Lung microvascular endothelial cell (primary cell): ENCODE measurements around the gene LIX1L. TPM values are rescaled to one million over a fixed set of nuclear protein-coding genes. Genes with fewer than 3 reads are reported as not detected.

Experiments
- DNase-seq, 2 donors: peaks; one replicate each; pipeline versions ENCODE4 v3.0.0 to v3.0.0-alpha.2; 2010; ENCODE audit warnings: low read depth in 2 of 2
- total RNA-seq: library from RNA; depleted of rRNA; stranded (reverse); fragments of >200 nt; gene quantifications from 2 replicates; pipeline ENCODE4 v1.2.1, GENCODE V29; 2014

The LIX1L gene
- 18.1 and 21.8 TPM in 2 replicates for total RNA-seq

DNA sequence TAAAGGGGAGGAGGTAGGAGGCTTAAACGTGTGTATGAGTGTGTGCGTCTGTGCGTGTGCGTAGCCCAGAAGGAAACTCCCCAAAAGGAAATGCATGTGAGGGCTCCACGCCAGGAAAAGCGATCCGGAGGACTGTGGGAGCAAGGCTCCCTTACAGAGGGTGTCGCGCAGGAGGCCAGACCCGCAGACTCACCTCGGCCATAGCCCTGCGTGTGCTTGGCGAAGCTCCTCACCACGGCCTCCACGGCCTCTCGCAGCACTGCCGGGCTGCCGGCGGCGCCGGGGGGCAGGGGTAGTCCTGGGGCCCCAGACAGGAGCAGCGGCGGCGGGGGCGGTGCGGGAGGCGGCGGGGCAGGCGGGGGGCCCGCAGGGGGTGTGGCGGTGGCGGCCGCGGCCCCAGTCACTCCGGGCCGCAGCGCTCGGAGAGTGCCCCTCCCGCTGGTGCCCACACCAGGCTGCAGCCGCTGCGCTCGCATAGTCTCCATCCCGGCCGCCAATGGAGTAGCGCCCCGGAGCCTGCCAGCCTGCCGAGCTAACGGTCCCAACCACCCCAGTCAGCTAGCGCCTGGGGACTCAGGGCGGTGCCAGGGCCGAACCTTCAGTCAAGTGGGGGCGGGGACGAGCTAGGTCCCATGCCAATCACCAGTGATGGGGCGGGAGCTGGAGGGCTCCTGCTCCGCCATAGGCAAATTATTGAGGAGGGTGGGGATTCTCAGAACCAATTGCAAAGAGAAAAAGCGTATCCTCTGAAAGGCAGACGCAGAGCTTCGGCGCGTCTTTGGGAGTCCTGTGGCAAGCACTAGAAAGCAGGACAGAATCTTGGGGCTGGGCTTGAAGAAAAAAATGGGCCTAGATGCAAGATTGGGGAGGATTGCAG, at the start of gene LIX1L:
Gene LIX1L, minus strand, starts transcription at position 575 of the 877 bp plus-strand sequence. Its CDS starts 90 bp downstream, at position 485.
- peak; percentile 96 to 97 for DNase-seq

DNA sequence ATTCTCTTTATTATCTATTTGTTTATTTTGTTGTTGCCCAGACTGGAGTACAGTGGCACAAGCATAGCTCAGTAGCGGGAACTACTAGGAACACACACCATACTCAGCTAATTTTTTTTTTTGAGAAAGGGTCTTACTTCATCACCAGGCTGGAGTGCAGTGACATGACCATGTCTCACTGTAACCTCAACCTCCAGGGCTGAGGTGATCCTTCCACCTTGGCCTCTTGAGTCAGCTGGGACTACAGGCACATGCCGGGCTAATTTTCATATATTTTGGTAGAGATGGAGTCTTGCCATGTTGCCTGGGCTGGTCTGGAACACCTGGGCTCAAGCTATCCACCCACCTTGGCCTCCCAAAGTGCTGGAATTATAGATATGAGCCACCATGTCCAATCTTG, 43.9 kb upstream of the LIX1L start:
- no peak for DNase-seq

DNA sequence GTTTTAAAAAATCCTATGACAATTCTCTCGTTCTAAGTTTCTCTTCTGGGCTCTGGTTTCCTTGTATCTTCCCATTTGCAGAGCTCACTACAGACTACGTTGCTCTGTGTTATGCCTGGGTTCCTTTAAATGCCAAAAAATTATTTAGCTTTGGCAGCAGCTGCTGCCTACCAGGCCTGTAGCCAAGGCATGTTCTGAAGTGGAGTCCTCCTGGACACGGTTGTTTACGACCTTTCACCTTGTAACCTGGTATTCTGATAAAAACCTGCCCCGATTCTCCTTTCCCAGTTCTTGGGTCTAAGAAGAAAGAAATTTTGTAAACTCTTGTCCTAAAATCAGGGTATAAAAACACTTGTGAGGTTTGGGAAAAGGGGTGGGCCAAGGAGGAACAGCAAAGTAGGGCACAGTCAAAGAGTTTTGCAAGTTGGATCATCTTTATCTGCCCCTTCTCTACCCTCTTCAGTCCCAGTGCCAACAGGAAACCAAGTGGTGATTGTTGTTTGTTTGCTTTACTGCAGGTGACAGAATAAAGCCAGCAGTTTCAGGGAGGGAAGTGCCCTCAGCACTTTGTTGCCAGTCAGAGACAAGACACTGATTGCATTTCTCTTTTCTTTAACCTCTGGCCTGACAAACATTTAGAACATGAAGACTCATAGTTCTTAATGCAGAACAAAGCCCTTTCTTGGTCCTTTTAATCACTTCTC, 41.7 kb upstream of the LIX1L start:
- DNase-seq: no peak

DNA sequence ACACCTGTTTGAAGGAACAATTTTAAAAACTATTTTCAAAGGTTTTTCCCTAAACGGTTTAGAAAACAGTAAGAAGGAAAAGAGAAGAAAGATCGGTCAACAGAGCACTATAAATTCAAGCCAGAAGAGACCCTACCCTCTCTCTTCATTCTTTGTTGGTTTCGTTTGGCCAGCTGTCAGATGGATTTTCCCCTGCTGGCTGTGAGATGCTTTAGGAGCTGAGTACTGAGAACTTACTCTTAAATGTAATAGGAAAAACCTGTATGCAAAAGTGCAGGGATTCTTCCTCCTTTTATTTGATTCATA, 39.9 kb upstream of the LIX1L start:
- DNase-seq: peak in 1 of 2 donors; percentile 45

DNA sequence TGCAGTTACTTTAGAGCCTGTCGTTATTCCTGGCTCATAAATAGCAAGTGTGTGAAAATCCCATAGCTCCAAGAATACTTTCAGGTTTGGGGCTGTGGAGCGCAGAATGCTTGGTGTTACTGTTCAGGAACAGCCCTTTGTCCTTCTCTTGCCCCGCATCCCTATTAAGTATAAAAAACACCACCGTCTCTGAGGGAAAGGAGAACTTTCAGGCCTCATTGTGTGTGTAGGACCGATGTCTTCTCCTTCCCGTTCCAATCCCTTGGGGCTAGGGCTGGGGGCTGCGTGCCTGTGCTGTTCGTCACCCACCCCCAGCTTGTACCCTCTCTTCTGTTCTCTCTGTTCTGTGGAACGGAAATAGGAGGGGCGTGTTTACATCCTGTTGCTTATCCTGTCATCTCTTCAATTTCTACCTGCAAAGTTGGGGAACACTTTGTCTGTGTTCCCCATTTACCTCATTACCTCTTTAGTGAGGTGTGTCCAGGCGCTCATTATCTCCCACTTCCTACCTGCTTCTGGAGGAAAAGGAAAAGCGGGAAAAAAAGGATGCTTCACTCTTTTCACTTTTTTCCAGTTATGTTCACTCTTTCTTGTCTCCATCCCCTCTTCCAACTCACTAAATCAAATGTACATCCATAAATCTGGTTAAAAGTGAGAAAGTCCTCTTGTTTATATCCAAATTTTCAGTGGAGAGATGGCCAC, 39.4 kb upstream of the LIX1L start:
- peak in 1 of 2 donors; percentile 41 for DNase-seq

DNA sequence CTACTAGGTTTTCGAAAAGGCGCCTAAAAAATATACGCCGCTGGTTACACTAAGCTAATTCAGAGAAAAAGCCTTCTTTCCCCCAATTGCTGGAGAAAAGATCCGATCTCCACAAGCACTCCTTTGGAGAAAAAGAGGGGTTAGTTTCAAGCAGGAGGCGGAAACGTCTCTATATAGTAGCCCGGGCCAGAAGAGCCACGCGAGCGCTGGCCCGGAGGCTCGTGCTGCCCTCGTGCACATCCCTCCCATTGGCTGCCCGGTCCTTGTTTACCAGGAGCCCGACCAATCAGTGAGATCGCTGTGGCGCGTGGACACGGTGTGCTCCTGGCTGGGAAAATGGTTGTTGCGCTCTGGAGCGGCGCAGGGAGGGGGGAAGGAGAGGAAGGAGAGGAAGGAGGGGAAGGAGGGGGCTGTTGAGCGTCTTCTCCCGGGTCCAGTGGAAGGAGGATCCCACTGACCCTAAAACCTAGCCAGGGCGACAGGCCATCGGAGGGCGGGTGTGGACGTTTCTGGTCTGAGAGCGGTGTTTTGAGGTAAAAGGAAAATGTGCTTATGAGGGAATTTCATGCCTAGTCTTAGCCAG, 38.7 kb upstream of the LIX1L start, which contains the start of gene TXNIP:
Gene TXNIP, minus strand, starts transcription at position 147 of the 583 bp plus-strand sequence. CDS start 313 bp downstream, outside the sequence.
- DNase-seq: peak; percentile 97

DNA sequence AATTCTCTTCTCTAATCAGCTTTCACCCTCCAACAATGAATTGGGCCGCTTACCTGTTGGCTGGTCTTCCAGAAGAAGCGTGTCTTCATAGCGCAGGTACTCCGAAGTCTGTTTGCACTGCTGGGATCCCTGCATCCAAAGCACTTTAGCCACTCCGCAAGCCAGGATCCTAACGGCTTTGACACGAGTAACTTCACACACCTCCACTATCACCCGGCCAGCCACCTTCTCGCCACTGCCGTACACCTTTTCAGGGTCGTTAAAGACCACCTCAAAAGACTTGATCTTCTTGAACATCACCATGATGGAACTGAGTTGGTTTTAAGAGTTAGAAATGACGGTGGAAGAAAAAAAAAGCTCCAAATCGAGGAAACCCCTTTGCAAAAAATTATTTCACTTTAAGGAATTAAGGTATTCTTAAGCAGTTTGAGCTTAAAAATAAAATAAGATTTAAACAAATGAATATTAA, 38.2 kb upstream of the LIX1L start:
- DNase-seq: no peak

DNA sequence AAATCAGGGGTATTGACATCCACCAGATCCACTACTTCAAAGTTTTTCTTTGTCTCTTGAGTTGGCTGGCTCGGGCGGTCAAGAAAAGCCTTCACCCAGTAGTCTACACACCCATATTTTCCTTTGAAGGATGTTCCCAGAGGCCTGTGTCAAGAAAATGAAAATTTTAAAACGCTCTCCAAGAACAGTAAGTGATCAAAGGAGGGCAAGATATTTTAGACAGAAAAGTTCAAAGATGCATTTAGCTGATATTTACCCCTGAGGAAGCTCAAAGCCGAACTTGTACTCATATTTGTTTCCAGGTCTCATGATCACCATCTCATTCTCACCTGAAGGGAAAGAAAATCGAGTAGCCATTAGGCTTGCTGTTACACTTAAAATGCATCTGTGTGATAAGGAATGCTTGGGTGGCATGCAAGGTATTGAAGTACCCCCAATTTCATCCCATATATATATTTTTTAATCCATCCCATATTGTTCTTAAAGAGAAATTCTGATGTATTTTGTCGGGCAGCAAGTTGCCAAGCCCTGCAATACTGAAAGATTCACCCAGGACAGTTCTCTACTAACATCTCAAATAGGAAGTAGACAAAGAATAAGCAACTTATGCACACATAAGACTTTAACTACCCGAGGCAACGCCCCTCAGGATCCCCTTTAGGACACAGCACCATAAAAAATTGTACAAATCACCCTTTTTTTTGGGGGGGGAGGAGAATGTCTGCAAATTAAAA, 37.5 kb upstream of the LIX1L start:
- no peak for DNase-seq

DNA sequence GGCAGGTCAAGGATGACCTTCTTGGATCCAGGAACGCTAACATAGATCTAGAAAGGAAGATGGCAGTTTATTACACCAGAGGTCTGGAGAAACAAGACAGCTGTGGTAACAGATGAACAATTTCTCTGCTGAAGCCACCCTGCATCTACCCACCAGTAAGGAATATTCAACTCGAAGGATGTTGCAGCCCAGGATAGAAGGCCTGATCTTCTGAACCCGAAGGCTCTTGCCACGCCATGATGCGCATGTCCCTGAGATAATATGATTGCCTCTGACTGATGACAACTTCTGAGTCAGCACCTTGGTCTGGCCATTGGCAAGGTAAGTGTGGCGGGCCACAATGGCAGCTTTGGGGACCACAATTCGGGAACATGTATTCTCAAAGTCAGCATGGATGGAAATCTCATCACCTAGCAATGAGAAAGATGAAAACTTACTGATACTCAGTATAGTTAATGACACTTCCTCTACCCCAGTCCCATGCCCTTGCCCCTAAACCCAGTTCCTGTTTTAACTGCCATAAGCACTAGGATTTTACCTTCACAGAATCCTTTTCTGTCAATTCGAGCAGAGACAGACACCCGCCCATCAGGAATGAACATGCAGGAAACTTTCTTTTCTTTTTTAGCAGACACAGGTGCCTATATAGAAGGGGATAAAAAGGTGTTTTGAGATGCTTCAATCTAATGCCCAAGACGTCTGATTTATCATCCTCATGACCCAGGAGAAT, 36.7 kb upstream of the LIX1L start:
- no peak for DNase-seq

DNA sequence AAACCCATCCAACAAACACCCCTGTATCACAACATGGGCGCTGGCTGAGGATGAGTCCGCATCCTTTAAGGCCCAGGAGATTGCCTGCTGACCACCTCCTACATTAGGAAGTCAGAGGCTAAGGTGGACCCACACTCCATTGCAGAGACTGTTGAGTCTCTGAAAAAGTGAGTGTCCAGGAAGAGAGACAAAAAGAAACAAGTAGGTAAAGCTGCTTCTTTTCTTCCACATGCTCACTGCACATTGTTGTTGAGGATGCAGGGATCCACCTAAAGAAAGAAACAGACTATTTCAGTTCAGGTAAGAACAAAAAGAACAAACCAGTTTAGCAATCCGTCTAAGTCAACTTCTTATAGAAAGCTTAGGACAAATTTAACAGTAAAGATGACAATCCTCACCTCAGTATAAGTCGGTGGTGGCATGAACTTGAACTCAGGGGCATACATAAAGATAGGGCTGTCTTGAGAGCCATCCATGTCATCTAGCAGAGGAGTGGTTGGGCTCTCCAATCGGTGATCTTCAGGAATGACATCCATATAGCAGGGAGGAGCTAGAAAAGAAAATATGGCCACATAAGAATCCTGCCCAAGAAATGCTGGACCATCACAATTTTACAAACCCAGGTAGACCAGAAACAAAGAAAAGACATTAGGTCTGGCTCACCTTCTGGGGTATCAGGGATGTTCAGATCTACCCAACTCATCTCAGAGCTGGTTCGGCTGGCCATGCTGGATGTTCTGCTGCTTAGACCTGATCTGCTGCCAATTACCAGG, 36.0 kb upstream of the LIX1L start:
- no peak for DNase-seq

DNA sequence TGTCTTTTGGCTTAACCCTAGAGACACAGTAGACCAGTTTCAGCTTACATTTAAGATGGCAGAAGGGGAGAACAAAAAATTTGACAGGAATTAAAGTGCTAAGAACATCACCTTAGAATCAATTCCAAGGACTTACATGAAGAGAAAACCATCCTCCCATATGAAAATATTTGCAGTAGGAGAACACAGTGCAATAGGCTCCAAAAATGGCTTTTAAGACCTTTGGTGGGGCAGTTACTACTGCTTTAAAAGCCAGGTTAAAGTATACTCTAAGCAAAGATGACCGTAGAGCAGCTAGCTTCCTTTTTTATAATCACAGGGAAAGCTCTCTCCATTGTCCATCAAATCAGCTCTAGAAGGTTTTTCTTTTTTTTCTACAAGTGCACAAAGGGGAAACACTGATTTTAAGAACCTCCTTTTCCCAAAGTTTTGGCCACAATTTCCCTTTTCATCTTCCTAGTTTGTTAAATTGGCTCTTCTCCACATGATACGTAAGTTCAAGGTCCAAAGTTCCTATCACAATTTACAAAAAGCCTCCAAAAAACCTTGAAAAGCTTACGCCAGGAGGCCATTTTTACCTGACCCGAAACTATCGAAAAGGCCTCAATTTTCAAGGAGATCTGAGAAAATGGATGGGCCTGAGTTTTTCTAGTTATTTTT, 35.3 kb upstream of the LIX1L start:
- no peak for DNase-seq

DNA sequence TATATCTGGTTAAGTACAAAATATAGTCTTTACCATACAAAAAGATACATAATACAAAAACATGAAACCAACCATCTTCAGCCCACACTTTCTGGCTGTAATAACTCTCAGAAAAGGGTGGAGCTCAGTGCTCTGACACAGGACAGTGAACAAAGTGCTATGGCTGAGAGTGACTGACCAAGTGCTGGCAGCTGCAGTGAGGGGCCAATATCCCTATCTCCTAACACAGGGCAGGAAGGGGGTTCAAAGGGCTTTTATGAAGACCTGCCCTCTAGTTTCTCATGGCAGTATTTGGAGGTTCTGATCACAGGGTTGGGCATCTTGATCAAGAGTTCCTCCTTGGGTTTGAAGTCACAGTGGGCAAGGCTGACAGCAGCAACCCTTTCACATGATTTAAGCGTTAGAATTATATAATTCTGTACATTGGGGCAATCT, 34.7 kb upstream of the LIX1L start:
- no peak for DNase-seq

DNA sequence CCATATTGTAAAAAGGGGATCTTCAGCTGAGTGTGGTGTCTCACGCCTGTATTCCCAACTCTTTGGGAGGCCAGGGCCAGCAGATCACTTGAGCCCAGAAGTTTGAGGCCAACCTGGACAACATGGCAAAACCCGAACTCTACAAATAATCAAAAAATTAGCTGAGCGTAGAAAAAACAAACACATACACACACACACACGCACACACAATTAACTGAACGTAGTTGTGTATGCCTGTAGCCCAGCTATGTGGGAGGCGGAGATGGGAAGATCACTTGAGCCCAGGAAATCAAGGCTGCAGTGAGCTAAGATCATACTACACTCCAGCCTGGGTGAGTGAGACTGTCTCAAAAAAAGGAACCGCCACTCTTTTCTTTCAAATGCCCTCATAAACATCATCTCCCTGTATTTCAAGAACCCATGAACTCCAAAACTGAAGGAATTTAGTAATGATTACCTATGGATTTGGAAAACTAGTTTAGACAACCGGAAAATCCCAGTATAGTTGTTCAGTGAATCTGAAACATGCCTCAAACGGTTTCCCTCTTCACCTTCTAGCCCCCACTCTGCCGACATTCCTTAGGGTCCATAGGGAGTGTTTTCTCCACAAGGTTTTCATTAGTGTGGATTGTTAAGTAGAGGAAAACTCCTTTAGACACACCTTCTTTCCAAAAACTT, 34.1 kb upstream of the LIX1L start:
- DNase-seq: no peak

DNA sequence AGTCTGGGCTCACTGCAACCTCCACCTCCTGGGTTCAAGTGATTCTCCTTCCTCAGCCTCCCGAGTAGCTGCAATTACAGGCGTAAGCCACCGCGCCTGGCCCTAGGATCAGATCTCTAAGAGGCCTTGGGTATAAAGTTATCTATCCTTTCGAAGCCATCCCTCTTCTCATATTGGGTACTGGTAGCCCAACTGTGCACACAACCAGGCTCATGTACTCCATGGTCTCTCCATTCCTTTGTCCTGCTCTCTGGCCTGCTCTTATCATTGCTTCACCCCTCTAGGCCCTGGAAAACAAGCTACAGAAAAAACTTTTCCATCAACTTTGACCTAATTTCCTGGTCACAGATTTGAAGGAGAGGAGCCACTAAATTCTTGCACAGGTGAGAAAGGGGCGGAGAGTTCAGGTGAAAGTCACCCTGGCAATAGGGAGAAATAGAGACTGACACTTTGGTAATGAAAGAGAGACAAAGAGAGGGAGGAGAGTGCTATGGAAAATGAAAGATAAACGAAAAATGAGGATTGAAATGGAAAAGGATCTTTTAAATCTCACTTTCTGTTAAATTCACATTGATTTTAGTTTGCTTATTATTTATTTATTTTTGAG, 32.5 kb upstream of the LIX1L start:
- no peak for DNase-seq

DNA sequence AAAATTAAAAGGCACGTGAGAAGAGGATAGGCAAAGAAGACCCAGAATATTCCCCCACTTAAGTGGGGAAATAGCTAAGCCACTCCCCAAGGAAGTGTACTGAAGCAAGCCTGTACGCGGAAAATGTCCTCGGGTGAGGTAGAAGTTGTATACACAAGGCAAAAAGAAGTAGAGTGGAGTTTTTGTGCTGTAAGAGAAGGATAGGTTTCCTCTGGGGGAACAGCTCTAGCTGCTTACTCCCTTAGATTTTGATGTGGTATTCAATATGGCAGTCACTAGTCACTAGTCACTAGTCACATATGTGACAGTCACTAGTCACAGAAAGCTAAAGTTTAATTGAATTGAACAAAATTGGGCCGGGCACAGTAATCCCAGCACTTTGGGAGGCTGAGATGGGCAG, 31.0 kb upstream of the LIX1L start:
- DNase-seq: no peak

DNA sequence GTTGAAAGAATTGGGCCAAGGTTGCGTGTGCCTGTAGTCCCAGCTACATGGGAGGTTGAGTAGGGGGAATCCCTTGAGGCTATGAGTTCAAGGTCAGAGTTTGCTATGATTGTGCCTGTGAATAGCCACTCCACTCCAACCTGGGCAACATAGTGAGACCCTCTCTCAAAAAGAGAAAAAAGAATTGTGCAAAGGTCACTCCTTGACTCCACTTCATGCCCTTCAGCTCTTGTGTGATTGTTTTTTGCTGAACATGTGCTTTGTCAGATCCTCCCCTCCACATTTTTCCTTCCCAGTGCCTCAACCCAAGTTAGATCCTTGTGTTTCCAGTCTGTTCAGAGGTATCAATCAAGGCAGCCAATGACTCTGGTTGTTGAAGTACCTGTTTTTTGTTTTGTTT, 30.1 kb upstream of the LIX1L start:
- no peak for DNase-seq

DNA sequence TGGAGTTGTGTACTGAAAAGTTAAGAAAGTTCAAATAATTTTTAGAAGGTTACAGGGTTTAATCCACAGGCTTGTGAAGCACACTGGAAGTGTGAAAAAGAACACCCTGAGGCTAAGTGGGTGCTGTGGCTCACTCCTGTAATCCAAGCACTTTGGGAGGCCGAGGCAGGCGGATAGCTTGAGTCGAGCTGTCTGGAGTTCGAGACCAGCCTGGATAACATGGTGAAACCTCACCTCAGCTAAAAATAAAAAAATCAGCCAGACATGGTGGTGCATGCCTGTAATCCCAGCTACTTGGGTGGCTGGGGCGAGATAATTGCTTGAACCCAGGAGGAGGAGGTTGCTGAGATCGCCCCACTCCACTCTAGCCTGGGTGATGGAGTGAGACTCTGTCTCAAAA, 28.7 kb upstream of the LIX1L start:
- no peak for DNase-seq
